H1 (cell line): ENCODE data around the gene MYOD1. TPM values are rescaled to one million over a fixed set of nuclear protein-coding genes. Genes with fewer than 3 reads are reported as not detected.

ENCODE experiments used
- CTCF ChIA-PET: fragments of 300-600 bp; sonication (Branson Sonifier 250); formaldehyde crosslinking; loops from one replicate; lab custom pipeline; 2021; ENCODE audit not compliant: partially characterized antibody; lab: Charles Lee
- POLR2A ChIA-PET: fragments of 300-600 bp; sonication (Branson Sonifier 250); formaldehyde crosslinking; loops from one replicate; lab custom pipeline; 2021; ENCODE audit warnings: inconsistent platforms; ENCODE audit not compliant: partially characterized antibody; lab: Charles Lee
- DNase-seq, 2 experiments: peaks; one replicate each; pipeline versions ENCODE4 v3.0.0 to v3.0.0-alpha.2; 2010 to 2022; ENCODE audit warnings: low spot score in 2 of 2, low read depth in 1 of 2, mixed read lengths in 1 of 2
- FAIRE-seq: peaks from 2 replicates; lab custom pipeline; 2011; peaks lifted over from hg19 to GRCh38; lab: Jason Lieb, UNC
- H2AFZ ChIP-seq: 2 replicates; pipeline ENCODE4 v1.8.1; 2012; ENCODE audit warnings: low read length, inconsistent platforms
- H2AK5ac ChIP-seq: 2 replicates; pipeline ENCODE4 v1.6.1; 2013; ENCODE audit warnings: low read depth, low read length
- H2BK120ac ChIP-seq: replicated peaks from 2 replicates; pipeline ENCODE3; 2013; ENCODE audit warnings: low read depth, low read length, inconsistent platforms
- H2BK12ac ChIP-seq: 2 replicates; pipeline ENCODE4 v1.6.1; 2013; ENCODE audit warnings: low read depth, low read length
- H2BK15ac ChIP-seq: 2 replicates; pipeline ENCODE4 v1.6.1; 2013; ENCODE audit warnings: low read length
- H2BK20ac ChIP-seq: 2 replicates; pipeline ENCODE4 v1.6.1; 2013; ENCODE audit warnings: low read length
- H2BK5ac ChIP-seq: 2 replicates; pipeline ENCODE4 v1.6.1; 2013; ENCODE audit warnings: low read depth, low read length
- H3K14ac ChIP-seq: 2 replicates; pipeline ENCODE4 v1.6.1; 2013; ENCODE audit warnings: inconsistent platforms; ENCODE audit not compliant: insufficient read length
- H3K18ac ChIP-seq: 2 replicates; pipeline ENCODE4 v1.6.1; 2013; ENCODE audit warnings: low read length; ENCODE audit errors: extremely low read depth
- H3K23ac ChIP-seq: 2 replicates; pipeline ENCODE4 v1.6.1; 2013; ENCODE audit warnings: inconsistent platforms; ENCODE audit not compliant: insufficient read length
- H3K23me2 ChIP-seq: 2 replicates; pipeline ENCODE4 v1.6.1; 2013; ENCODE audit warnings: low read depth, low read length
- H3K27ac ChIP-seq: 2 replicates; pipeline ENCODE4 v1.6.1; 2011; ENCODE audit warnings: low read depth, low read length, inconsistent platforms
- H3K27me3 ChIP-seq, 4 experiments: replicated peaks in 1 of 4; 1 replicate in 1 of 4; 2 replicates in 3 of 4; pipeline versions ENCODE4 v1.6.1 to v1.8.1; 2011 to 2013; ENCODE audit warnings: low read length in 3 of 4, mild to moderate bottlenecking in 3 of 4, inconsistent platforms in 2 of 4, mixed read lengths in 2 of 4, moderate library complexity in 1 of 4; ENCODE audit not compliant: control insufficient read depth in 3 of 4, insufficient read depth in 3 of 4; ENCODE audit errors: extremely low read depth in 1 of 4
- H3K36me3 ChIP-seq, 4 experiments: 2 replicates each; pipeline versions ENCODE4 v1.6.1 to v1.8.1; 2011 to 2013; ENCODE audit warnings: mild to moderate bottlenecking in 4 of 4, low read length in 3 of 4, moderate library complexity in 2 of 4, control low read depth in 1 of 4, inconsistent platforms in 1 of 4; ENCODE audit not compliant: insufficient read depth in 4 of 4, control insufficient read depth in 2 of 4
- H3K4ac ChIP-seq: replicated peaks from 2 replicates; pipeline ENCODE3; 2013; ENCODE audit warnings: low read length, low read depth, mixed read lengths, inconsistent platforms; ENCODE audit not compliant: insufficient read length
- H3K4me1 ChIP-seq, 4 experiments: replicated peaks in 1 of 4; 1 replicate in 1 of 4; 2 replicates in 3 of 4; pipeline versions ENCODE4 v1.6.1 to v1.8.1; 2011 to 2013; ENCODE audit warnings: low read length in 3 of 4, inconsistent platforms in 2 of 4, mixed read lengths in 1 of 4; ENCODE audit not compliant: insufficient read depth in 4 of 4, control insufficient read depth in 3 of 4
- H3K4me2 ChIP-seq, 2 experiments: 2 replicates each; pipeline versions ENCODE4 v1.6.1 to v1.8.1; 2011 to 2013; ENCODE audit warnings: low read depth in 2 of 2, low read length in 2 of 2, control low read depth in 1 of 2, inconsistent platforms in 1 of 2, mild to moderate bottlenecking in 1 of 2; ENCODE audit not compliant: insufficient read depth in 1 of 2
- H3K4me3 ChIP-seq, 4 experiments: fragments of 200-600, 300-600 bp in 1 of 4; sonication (generic), shearing (Covaris generic), sonication (Bioruptor Twin) in 1 of 4; 2 replicates each; pipeline versions ENCODE4 v1.5.1 to v1.8.1; 2011 to 2016; ENCODE audit warnings: low read length in 4 of 4, low read depth in 3 of 4, control low read depth in 2 of 4, inconsistent platforms in 2 of 4, mild to moderate bottlenecking in 2 of 4, mixed read lengths in 1 of 4, moderate library complexity in 1 of 4; ENCODE audit not compliant: insufficient read depth in 2 of 4; ENCODE audit errors: extremely low read depth in 1 of 4
- H3K56ac ChIP-seq: replicated peaks from 2 replicates; pipeline ENCODE3; 2013; ENCODE audit warnings: low read depth, mild to moderate bottlenecking, mixed read lengths, low read length, inconsistent platforms; ENCODE audit not compliant: insufficient read length
- H3K79me1 ChIP-seq: 2 replicates; pipeline ENCODE4 v1.6.1; 2013; ENCODE audit warnings: low read depth, low read length, control low read depth
- H3K79me2 ChIP-seq, 2 experiments: 2 replicates each; pipeline versions ENCODE4 v1.6.1 to v1.8.1; 2012 to 2013; ENCODE audit warnings: low read length in 2 of 2, mild to moderate bottlenecking in 2 of 2, inconsistent platforms in 1 of 2; ENCODE audit not compliant: insufficient read depth in 2 of 2, control insufficient read depth in 1 of 2
- H3K9ac ChIP-seq, 4 experiments: replicated peaks in 1 of 4; 1 replicate in 1 of 4; 2 replicates in 3 of 4; pipeline versions ENCODE4 v1.6.1 to v1.8.1; 2011 to 2013; ENCODE audit warnings: low read depth in 3 of 4, low read length in 3 of 4, control low read depth in 2 of 4, mild to moderate bottlenecking in 2 of 4, moderate library complexity in 2 of 4, inconsistent platforms in 1 of 4; ENCODE audit errors: extremely low read depth in 1 of 4
- H3K9me3 ChIP-seq, 2 experiments: 2 replicates each; pipeline versions ENCODE4 v1.6.1 to v1.8.1; 2012 to 2013; ENCODE audit warnings: mild to moderate bottlenecking in 2 of 2, moderate library complexity in 2 of 2, control low read depth in 1 of 2, inconsistent platforms in 1 of 2, low read depth in 1 of 2, low read length in 1 of 2, mixed read lengths in 1 of 2; ENCODE audit not compliant: insufficient read depth in 2 of 2
- H4K20me1 ChIP-seq, 2 experiments: replicated peaks in 1 of 2; 2 replicates each; pipeline versions ENCODE3 to v1.8.1; 2011 to 2013; ENCODE audit warnings: inconsistent platforms in 2 of 2, low read length in 2 of 2, mild to moderate bottlenecking in 1 of 2; ENCODE audit not compliant: insufficient read depth in 2 of 2, control insufficient read depth in 1 of 2
- H4K5ac ChIP-seq: 2 replicates; pipeline ENCODE4 v1.6.1; 2013; ENCODE audit warnings: low read length, low read depth, mixed read lengths, inconsistent platforms; ENCODE audit not compliant: insufficient read length
- H4K8ac ChIP-seq: 2 replicates; pipeline ENCODE4 v1.8.0; 2013; ENCODE audit warnings: mild to moderate bottlenecking, moderate library complexity, low read length, inconsistent platforms; ENCODE audit not compliant: insufficient read depth; ENCODE audit errors: extremely low read depth
- H4K91ac ChIP-seq: replicated peaks from 2 replicates; pipeline ENCODE3; 2013; ENCODE audit warnings: low read length, mixed read lengths, inconsistent platforms; ENCODE audit not compliant: insufficient read length
- WGBS, 2 experiments: shearing (Covaris generic) in 1 of 2; methylation state at CpG; one replicate each; pipeline versions ENCODE4 v1.1.6 to v1.1.7; 2013 to 2015; ENCODE audit warnings: low lambda C conversion rate in 2 of 2, mixed read lengths in 2 of 2, inconsistent platforms in 1 of 2, low coverage in 1 of 2, missing lambda C conversion rate in 1 of 2; ENCODE audit not compliant: insufficient replicate concordance in 2 of 2, insufficient coverage in 1 of 2, insufficient read length in 1 of 2; ENCODE audit errors: extremely low coverage in 1 of 2, missing lambda C conversion rate in 1 of 2; 5-methylcytosine and 5-hydroxymethylcytosine counted together
- polyA plus RNA-seq, 7 experiments: library from polyadenylated mRNA; depleted of rRNA in 3 of 7; stranded (reverse) in 5 of 7; unstranded in 2 of 7; fragments of >200 nt in 5 of 7; fragments of 200-250 nt in 2 of 7; gene quantifications; 1 replicate in 5 of 7; 2 replicates in 1 of 7; 4 replicates in 1 of 7; pipeline versions ENCODE4 v1.2.1 to v1.2.3, GENCODE V29; 2011 to 2013; ENCODE audit warnings: missing spikeins in 2 of 7, mixed read lengths in 2 of 7
- total RNA-seq: library from RNA; stranded (reverse); fragmentation: NEBNext Ultra II Directional; extraction: Animal tissue kit (Norgen Biotek cat#: 25700); gene quantifications from 2 replicates; pipeline ENCODE4 v1.2.1, GENCODE V29; 2021
- TF ChIP-seq, protein P1 (sequence below): IDR thresholded peaks from 2 replicates; pipeline ENCODE4 v1.6.1; 2012; ENCODE audit warnings: inconsistent platforms
- TF ChIP-seq, protein P2 (sequence below): IDR thresholded peaks from 2 replicates; pipeline ENCODE4 v1.6.1; 2012; ENCODE audit warnings: low read length, inconsistent platforms
- TF ChIP-seq, protein P3 (sequence below): IDR thresholded peaks from 2 replicates; pipeline ENCODE4 v1.6.1; 2011; ENCODE audit warnings: low read depth, mild to moderate bottlenecking, low read length; ENCODE audit not compliant: insufficient read depth

The MYOD1 gene
- total and polyA plus RNA-seq, 2 of the 8 experiments (the other 6 are each of a cell fraction or from before 2014, with no cell fraction given) = not detected

DNA sequence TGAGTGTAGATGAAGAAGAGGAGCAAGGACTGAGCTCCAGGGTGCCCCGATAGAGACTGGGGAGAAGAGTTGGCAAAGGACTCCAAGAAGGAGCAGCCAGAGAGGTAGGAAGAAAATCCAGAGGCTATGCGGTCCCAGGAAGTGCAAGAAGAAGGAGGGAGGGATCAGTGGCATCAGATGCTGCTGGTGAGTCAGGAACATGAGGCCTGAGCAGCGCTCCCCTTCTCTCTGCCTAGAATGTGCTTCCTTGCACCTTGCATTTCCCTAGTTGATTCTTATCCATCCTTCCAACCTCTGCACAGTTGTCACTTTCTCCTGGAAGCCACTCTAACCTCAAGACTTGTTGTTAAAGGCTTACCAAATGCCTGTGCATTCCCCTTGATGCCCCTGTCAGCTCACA, 36.5 kb downstream of the MYOD1 start:
- Histone ChIP-seq H3K4me2 (no peak overlapping the region), H4K8ac (no peak overlapping the region), H2BK15ac (no peak overlapping the region), H2BK5ac (no peak overlapping the region), H3K4me3 (no peak overlapping the region), H4K91ac (no peak overlapping the region), H2AK5ac (no peak overlapping the region), H3K14ac (no peak overlapping the region), H3K79me2 (no peaks in the 10 kb centered on the region), H3K9me3 (no peaks in the 10 kb centered on the region), H3K9ac (no peak overlapping the region), H3K23me2 (no peaks in the 10 kb centered on the region), H4K20me1 (no peaks in the 10 kb centered on the region), H3K36me3 (no peaks in the 10 kb centered on the region), H3K56ac (no peak overlapping the region), H3K4ac (no peak overlapping the region), H3K79me1 (no peaks in the 10 kb centered on the region), H2BK20ac (no peak overlapping the region), H3K4me1 (peaks cover 0 to 2% (median under 1%) of the 10 kb centered on the region in 4 experiments; a peak in 1 of 7 replicates), H2BK120ac (no peak overlapping the region), H2BK12ac (no peak overlapping the region), H4K5ac (no peak overlapping the region), H3K18ac (no peak overlapping the region), H3K27me3 (no peaks in the 10 kb centered on the region), H3K27ac (no peak overlapping the region), H2AFZ (no peak overlapping the region), H3K23ac (no peak overlapping the region)
- ChIA-PET POLR2A (interaction anchor here (0.6 to 1.0 kb wide), 2 partner anchors 19 to 26 kb away, joined by 3 read pairs; no protein-coding TSS in a partner anchor), CTCF (interaction anchor here (0.9 to 2.8 kb wide), 9 partner anchors 9 to 236 kb away, joined by 3 to 14 read pairs (median 6); no protein-coding TSS in a partner anchor)
- TF ChIP-seq, protein P1, sequence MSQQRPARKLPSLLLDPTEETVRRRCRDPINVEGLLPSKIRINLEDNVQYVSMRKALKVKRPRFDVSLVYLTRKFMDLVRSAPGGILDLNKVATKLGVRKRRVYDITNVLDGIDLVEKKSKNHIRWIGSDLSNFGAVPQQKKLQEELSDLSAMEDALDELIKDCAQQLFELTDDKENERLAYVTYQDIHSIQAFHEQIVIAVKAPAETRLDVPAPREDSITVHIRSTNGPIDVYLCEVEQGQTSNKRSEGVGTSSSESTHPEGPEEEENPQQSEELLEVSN = no peak
- TF ChIP-seq, protein P2, sequence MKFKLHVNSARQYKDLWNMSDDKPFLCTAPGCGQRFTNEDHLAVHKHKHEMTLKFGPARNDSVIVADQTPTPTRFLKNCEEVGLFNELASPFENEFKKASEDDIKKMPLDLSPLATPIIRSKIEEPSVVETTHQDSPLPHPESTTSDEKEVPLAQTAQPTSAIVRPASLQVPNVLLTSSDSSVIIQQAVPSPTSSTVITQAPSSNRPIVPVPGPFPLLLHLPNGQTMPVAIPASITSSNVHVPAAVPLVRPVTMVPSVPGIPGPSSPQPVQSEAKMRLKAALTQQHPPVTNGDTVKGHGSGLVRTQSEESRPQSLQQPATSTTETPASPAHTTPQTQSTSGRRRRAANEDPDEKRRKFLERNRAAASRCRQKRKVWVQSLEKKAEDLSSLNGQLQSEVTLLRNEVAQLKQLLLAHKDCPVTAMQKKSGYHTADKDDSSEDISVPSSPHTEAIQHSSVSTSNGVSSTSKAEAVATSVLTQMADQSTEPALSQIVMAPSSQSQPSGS = no peak
- TF ChIP-seq, protein P3, sequence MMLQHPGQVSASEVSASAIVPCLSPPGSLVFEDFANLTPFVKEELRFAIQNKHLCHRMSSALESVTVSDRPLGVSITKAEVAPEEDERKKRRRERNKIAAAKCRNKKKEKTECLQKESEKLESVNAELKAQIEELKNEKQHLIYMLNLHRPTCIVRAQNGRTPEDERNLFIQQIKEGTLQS = no peak
- WGBS, 2 experiments = 83% methylated on average over 3 of the region's 3 CpGs; no CpG with 5 or more reads in 1 of the 2 experiments
- DNase-seq = no peak
- FAIRE-seq = no peak
